Amniotic epithelial cell (primary cell): ENCODE measurements around the gene JAK1.

Experiments
- DNase-seq: peaks from one replicate; pipeline ENCODE4 v3.0.0-alpha.2; 2010; ENCODE audit warnings: low read depth

JAK1 gene

GRCh38 chr1:64980745-64981600, 14.6 kb upstream of the JAK1 start:
- DNase-seq = no peak

DNA sequence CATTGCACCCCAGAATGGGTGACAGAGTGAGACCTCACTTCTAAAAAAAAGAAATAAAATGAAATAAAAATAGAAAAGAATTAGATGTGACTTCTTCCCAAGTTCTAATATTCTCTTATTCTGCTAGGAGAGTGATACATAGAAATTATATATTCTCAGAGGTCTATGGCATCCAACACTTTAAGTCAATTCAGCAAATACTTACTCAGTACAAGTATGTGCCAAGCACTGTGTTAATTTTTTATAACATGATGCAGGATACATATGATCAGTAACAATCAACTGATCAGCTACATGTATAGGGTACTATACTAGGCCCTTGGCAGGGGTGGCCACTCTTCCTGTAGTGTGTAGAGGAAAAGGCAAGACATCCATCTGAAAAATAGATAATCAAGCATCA, 13.0 kb upstream of the JAK1 start:
- no peak for DNase-seq

DNA sequence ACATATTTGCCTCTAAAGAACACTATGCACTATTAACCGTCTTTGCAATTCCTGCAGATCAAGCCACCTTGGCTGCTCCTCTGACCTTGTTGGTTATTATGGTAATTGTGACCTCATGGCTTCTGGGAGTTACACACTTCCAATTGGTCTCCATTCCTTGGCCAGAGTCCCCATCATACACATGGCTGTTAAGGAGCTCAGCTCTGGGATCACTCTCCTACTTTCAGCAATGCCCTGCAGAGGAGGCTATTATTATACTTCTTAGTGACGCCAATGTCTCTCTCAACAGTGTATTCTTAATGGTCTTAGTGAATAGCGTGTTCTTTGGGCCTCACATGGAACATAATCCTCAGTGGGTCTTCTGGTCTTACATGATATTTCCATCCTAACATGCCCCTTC, 10.0 kb upstream of the JAK1 start:
- no peak for DNase-seq

DNA sequence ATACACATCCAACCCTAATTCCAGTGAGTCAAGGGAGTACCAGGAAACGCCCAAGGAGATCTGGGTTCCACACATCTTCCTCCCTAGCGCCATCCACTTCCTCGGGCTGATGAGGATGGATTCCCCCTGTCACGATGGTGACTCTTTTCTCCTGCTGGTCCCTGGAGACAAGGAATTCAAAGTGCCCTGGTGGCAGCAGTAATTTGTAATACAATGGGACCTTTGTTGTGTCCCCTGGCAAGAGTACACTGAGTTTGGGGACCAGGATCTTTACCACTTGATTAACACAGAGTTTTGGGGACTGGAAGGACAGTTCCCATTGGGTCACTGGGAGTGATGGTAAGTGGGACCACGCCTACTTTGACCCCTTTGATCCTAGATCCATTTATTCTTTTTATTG, 9.4 kb upstream of the JAK1 start:
- no peak for DNase-seq

- no peak for DNase-seq
Observed at GRCh38 chr1:64975127-64975526, 8.8 kb upstream of the JAK1 start.

DNA sequence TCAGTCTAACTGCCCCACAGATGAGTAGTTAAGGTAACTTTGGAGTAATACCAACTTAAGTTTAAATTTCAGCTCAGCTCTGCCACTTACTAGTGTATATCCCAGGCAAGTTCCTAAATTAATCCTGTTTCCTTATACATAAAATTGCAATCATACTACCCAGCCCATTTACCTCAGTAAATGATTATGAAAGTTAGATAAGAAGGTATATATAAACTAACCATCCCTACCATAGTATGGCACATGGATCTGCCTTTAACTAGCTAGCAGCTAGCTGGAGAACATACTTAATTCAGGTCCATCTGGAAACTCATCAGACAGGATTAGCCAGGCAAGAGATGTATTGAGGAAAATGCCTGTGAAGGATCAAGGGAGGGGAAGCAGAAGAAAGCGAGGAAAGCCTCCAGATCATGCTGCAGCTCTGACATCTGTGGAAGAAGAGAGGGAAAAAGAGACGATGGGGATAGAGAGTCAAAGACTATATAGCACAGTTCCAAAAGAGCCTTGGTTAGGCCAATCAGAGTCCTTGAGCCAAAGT, 8.0 kb upstream of the JAK1 start:
- DNase-seq = no peak

DNA sequence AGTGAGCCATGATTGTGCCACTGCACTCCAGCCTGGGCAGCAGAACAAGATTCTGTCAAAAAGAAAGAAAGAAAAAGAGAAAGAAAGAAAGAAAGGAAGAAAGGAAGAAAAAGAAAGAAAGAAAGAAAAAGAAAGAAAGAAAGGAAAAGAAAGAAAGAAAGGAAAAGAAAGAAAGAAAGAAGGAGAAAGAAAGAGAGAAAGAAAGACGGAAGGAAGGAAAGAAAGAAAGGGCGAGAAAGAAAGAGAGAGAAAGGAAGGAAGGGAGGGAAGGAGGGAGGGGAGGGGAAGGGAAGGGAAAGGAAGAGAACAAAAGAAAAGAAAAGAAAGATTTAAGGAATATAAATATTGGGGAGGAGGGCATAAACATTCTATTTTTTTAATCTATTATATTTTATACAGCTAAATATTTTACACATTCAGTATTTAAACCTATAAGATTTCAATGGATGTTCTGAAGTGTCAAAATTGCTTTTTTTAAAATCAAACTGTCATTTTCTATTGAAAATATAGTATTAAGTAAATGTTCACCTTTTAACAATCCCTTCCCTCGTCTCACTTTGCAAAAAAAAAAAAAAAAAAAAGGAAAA, 6.8 kb upstream of the JAK1 start:
- DNase-seq = no peak

- no peak for DNase-seq
Observed at GRCh38 chr1:64969305-64970046, 3.1 kb upstream of the JAK1 start.

DNA sequence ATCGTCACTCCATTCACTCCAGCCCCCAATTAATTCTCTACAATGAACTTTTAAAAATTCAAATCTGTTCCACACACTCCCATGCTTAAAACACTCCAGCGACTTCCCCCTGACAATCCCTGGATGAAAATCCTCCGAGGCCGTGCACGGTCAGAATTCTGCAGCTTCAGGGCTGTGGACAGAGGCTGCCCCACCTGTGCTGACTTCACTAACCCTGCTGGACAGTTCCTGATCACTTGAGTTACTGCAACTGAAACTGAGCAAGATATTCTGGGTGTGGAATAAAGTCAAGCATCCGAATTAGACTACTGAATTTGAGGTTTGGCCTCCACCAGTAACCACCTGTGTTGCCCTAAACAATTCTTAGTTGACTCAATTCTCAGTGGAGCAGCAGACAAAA, 1.0 kb upstream of the JAK1 start:
- no peak for DNase-seq

GRCh38 chr1:64965366-64966157, 787 bp downstream of the JAK1 start:
- DNase-seq = peak; percentile 66

- no peak for DNase-seq
Observed at GRCh38 chr1:64963466-64963865, 2.9 kb downstream of the JAK1 start.

DNA sequence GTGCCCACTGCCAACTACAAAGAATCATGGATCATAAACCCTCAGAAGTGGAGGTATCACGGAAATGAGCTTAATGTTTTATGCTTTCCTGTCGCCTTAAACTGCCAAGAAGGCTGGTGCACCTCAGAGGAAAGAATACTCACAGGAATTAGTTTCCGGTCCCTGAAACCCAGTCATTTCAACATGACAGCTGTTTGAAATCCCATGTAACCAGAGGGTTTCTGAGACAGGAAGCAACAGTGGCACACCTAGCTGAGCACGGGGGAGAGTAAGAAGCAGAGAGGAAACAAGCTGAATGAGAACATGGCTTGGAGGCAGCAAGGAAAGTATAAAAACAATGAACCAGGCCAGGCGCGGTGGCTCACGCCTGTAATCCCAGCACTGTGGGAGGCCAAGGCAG, 3.9 kb downstream of the JAK1 start:
- no peak for DNase-seq

DNA sequence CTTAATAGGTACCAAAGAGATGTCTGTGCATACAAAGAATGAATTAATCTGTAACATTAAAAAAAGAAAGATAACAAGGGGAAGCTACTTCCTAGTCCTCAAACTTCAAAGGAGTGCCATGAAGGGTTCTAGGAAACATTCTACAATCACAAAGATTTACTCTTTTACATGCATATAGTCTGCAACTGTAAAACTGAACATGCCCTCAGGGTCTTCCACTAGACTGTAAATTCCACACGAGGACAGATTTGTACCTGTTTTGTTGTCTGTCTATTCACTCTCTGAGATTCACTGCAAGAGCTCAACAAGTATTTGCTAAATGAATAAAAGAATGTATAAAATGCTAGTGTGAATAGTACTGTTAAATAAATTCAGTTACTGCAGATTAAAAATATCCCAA, 4.4 kb downstream of the JAK1 start:
- no peak for DNase-seq

GRCh38 chr1:64960731-64961130, 5.6 kb downstream of the JAK1 start:
- no peak for DNase-seq

GRCh38 chr1:64959986-64960385, 6.4 kb downstream of the JAK1 start:
- no peak for DNase-seq

DNA sequence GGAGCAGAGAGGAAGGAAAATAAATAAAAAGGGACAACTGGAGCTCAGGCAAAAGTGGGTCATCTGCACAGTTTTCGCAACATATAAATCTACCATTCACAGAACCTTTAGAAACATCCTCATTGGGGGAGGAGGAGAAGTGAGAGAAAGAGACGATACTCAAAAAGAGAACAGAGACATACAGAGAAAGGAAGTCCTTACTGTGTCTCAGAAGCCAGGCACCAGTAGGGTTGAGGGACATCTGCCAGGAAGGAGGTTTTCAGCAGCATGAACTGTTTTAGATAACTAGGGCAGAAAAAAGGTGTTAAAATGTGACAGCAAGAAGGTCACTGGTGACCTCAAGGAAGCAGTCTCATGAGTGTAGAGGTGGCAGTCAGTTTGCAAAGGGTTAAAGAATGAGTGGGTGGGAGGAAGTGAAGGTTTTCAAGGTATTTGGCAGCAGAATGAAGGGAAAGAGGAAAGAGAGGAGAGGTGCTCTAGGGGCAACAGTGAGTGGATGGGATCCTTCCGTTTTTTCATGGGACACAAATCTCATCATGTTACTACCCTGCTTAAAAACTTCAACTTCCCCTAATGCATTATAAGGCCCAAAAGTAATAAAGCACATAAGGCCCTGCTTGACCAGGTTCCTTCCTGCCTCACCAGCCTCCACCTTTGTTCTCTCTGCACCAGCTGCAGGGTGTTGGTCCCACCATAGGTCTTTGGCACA, 9.5 kb downstream of the JAK1 start:
- DNase-seq = no peak

GRCh38 chr1:64956010-64956640, 10.2 kb downstream of the JAK1 start:
- no peak for DNase-seq

DNA sequence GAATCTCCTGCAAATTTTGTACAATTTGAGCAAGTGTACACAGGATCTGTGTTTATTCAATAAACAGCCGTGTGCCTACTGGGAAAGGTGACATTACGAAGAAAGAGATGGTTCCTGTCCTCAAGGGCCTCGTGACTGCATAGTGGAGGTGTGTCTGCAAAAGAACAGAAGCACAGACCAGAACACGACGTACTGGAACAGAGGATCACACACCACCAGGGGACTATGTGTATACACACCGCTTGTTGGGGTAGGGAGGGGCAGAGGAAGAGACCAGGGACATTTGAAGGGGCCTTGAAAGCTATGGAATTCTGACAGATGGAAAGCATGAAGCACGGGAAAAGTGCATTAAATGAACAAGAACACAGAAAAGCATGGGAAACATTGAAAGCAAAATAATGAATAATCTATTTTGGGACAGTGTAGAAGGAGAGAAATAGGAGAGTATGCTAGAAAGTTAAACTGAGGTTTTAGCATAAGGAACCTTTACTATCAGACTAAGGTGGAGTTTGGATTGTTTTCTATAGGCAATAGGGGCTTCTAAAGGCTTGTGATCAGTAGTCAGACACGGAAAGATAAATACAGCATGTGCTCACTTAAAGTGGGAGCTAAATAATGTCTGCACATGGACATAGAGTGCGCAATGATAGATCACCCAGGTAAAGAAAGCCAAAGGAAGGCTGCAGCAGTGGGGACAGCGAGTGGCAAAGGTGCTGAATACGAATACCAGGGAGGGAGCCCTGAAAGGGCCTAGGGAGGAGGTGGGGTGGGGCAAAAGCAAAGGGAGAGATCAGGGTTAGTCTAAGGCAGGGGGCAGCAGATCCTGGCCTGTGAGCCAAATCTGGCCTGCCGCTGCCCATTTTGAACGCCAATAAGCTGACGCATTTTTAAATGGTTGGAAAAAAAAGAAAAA, 11.0 kb downstream of the JAK1 start:
- no peak for DNase-seq

- no peak for DNase-seq
Observed at GRCh38 chr1:64953241-64953640, 13.1 kb downstream of the JAK1 start.

- DNase-seq = no peak
Observed at GRCh38 chr1:64950284-64950809, 16.0 kb downstream of the JAK1 start.
